Left colon (tissue), 2 donors: ENCODE data around the gene BAHD1. TPM values are rescaled to one million over a fixed set of nuclear protein-coding genes. Genes with fewer than 3 reads are reported as not detected.

ENCODE experiments used
- ATAC-seq: fragments of 200-7000 bp; cut with Tn5 transposase; one replicate; pipeline ENCODE4 v1.9.1; 2020; ENCODE audit warnings: mild to moderate bottlenecking, moderate library complexity
- DNase-seq, 2 donors: peaks; one replicate each; pipeline ENCODE4 v3.0.0-alpha.2; 2020
- intact Hi-C, 2 donors: fragments of 100-400 bp; cut with DNase I in 1 of 2; cut with micrococcal nuclease in 1 of 2; formaldehyde crosslinking; loops; one replicate each; pipeline versions ENCODE4 v1.11.2 to v1.14.0; 2022; cut with DNase I, micrococcal nuclease
- total RNA-seq, 2 donors: library from RNA; stranded (reverse); fragmentation: NEBNext Ultra II Directional; extraction: Animal tissue kit (Norgen Biotek cat#: 25700); gene quantifications; one replicate each; pipeline ENCODE4 v1.2.1, GENCODE V29; 2021
- donor health status: DM: no; HTN: no; CAD: no.
- donor health status: DM: yes; HTN: yes; CAD: no.

BAHD1 gene
- total RNA-seq, 2 donors from 2014 or later, result 20.9 to 27.2 TPM

DNA sequence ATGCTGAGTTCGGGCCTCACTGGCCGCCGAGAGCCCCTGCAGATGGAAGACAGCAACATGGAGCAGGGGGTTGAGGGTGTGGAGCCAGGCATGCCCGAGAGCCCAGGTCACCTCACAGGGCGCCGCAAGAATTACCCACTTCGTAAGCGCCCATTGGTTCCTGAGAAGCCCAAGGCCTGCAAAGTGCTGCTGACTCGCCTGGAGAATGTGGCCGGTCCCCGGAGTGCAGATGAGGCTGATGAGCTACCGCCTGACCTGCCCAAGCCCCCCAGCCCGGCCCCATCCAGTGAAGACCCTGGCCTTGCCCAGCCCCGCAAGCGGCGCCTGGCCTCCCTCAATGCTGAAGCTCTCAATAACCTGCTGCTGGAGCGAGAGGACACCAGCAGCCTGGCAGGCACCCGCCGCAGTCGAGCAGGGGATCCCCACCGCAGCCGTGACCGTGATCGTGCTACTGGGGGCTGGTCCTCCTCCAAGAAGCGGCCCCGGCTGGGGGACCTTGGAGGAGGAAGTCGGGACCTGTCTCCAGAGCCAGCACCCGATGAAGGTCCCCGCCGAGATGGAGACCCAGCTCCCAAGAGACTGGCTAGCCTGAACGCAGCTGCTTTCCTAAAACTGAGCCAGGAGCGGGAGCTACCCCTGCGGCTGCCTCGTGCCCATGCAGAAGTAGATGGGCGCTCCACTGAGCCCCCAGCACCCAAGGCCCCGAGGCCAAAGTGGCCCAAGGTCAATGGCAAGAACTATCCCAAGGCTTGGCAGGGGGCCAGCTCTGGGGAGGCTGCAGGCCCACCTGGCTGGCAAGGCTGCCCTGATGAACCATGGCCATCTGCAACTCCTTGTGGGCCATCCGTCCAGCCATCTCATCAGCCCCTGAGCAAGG lies 18.0 kb downstream of the BAHD1 start:
- DNase-seq, result no peak
- no peak for ATAC-seq
- intact Hi-C loops, result no loop called here

DNA sequence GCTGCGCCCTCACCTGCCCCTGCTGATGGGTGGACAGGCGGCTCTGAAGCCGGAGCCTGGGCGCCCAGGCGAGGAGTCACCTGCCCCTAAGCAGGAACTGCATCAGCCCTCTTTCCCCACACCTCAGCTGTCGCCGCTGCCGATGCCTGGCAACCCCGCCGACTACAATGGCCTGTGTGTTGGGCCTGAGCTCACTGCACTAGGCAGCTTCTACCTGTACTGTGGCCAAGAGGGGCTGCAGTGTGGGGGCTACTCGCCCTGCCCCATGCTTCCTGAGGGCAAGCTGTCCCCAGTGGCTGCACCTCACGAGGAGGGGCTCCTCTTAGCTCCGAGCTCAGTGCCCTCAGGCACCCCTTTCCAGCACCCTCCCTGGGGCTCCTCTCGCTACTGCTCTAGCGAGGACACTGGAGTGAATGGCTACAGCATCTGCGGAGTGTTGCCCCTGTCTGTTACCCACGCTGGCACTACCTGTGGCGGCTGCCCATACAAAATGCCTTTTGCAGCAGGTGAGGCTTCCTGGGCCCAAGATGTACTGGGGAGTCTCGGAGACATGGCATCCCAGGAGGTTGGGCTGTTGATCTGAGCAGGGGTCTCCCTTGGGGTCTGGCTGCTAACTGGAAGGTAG lies 18.8 kb downstream of the BAHD1 start:
- ATAC-seq, result no peak
- intact Hi-C loops, result no loop called here
- no peak for DNase-seq

DNA sequence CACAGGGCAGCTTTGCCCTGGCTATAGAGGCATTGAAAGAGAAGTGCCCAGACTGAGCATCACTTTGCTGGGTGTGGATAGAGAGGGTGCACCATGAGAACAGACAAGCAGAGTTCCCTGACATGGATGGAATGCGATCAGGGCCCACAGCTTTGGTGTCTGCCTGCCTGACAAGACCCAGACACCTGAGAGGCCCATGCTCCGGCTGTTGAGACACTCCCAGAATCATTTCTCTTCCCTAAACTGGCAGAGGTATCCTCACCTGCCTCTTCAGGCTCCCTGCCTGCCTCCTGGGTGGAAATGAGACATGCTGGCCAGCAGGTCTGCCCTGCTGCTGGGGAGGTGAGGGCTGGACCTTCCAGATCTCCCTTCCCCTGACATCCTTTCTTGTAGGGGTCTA lies 19.7 kb downstream of the BAHD1 start:
- ATAC-seq, result no peak
- no peak for DNase-seq
- intact Hi-C loops, result no loop called here

DNA sequence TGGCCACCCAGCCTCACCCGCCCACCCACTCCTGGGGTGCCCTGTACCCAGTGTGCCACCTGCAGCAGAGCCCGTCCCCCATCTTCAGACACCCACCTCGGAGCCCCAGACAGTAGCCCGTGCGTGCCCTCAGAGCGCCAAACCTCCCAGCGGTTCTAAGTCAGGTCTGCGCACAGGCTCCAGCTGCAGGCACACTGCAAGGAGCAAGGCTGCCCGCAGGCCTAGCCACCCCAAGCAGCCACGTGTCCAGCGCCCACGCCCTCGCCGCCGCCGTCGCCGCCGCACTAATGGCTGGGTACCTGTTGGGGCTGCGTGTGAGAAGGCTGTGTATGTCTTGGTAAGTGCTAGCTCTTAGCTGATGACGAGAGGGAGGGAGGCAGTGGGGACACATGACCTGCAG lies 21.2 kb downstream of the BAHD1 start:
- ATAC-seq (no peak), DNase-seq (no peak)
- intact Hi-C loops, result no loop called here

DNA sequence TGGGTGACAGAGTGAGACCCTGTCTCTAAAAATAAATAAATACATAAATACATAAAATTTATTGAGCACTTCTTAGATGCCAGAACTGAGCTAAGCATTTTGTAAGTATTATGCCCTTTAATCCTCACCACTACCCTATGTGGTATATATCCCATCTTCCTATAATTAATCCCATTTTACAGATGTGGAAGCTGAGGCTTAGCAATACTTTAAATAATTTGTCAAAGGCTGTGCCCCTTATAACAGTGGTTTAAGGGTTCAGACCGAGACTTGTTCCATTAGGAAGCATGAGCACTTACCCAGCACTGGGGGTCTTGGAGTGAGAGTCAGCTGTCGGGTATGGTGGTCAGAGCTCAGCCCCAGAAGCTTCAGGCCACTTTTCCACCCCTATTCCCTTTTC lies 22.5 kb downstream of the BAHD1 start:
- DNase-seq (no peak), ATAC-seq (no peak)
- intact Hi-C loops, result no loop called here

DNA sequence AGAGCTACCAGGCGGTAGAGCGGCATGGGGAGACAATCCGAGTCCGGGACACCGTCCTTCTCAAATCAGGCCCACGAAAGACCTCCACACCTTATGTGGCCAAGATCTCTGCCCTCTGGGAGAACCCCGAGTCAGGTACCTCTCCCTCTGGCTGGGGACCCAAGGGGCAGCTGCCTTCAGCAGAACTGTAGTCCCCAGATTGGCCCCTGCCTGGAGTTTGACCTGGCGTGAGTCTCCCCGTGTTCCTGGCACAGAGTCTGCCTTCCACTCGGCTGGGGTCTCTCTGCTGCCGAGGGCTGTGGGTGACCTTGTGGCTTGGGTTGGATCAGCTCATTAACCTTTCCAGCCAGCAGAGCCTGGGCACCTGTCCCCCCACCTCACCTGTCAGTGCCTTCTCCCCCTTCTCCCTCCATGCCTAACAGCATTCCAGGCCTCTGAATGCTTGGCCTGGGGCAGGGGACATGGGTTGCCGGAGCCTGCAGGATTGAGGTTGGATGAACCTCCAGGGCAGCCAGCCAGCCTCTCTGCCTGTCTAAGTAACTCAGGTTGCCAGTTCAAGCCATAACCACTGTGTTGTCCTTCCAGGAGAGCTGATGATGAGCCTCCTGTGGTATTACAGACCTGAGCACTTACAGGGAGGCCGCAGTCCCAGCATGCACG lies 23.3 kb downstream of the BAHD1 start:
- ATAC-seq, result no peak
- intact Hi-C loops, result no loop called here
- no peak for DNase-seq

DNA sequence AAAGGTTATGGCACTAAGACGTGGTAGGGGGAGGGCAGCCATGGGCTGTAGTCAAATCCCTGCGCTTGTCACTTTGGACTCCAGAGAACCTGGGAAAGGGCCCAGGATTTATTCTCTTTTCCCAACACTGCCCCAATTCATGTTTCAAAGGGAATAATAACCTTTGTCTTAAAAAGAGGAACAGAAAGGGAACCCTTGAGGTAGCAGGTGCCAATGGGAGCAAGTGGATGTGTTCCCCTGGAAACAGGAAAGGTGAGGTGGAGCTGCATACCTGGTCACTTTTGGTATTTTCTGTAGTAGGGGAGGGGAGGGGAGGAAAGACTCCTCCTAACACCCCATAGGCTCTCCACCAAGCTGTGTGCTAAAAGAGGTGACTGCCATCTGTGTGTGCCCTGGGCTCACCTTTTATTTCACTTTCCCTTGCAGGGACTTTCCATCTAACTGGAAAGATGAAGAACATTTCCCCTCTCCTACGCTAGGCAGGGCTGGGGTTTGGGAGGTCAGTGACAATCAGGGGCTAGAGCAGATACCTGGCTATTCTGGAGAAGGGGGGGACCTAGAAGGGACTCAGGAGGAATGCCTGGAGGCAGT lies 23.9 kb downstream of the BAHD1 start:
- DNase-seq (no peak), ATAC-seq (no peak)
- intact Hi-C loops, result no loop called here

DNA sequence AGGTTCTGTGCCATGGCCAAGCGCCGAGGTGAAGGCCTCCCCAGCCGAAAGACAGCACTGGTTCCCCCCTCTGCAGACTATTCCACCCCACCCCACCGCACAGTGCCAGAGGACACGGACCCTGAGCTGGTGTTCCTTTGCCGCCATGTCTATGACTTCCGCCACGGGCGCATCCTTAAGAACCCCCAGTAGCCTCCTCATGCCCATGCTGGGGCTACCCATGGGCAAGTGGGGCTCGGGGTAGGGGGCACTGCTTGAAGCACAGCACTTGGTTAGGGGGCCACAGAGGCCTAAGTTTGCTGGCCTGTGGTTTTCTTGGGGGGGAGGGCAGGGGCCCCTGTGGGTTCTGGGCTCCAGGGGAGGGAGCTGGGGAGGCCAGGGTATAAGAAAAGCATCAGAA lies 25.2 kb downstream of the BAHD1 start:
- no peak for ATAC-seq
- intact Hi-C loops, result no loop called here
- DNase-seq, result no peak

DNA sequence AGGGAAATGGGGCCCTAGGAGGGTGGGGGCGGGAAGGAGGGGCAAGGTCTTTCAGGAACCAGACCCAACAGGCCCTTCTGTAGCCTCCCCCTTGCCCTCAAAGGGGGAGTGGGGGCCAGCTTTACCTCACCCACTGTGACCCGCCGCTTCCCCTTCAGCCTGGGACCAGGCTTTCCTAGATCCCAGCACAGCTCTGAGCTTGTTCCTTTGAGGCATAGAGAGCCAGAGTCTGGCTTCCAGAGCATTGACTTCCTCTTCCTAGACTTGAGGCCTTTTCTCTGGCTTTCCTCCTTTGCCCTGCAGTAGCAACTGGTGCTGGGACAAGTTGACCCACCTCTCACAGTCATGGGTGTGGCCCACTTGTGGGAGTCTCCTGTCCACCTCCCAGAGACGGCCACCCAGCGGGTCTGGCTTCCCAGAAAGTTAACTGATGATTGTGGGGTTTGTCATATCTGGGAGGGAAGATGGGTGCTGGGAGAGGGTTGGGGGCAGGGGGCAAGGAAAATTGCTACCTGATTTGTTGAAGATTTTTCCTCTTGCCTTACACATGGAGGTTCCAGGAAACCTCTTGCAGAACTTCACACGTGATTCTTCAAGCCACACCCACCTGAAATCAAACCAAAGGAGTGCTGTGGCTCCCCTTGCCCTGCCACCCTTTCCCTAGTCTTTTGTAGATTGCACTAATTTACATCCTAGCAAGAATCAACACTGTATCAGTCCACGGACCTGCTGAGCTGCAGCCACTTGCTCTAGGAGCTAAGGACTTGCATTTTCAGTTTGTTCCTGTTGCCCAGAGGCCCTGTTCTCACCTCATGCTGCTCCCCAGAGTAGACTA lies 25.9 kb downstream of the BAHD1 start:
- ATAC-seq, result peak; percentile 19
- DNase-seq, result no peak
- intact Hi-C loops, result no loop called here

DNA sequence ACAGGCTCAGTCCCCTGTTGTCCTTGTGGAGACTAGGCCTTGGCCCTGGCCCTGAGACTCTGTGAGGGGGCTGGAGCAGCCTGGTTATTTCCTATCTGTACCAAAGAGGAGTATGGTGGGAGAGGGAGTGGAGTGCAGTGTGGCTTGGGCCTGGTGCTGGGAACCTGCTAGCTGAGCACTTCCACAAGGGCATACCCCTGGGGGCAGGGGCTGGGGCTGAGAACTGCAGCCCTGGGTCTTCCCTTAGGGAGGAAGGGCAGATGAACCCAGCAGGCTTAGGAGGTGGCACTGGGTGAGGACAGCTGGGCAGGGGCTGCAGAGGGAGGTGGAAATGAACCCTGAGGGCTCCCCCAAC lies 26.5 kb downstream of the BAHD1 start:
- ATAC-seq (no peak), DNase-seq (no peak)
- intact Hi-C loops, result no loop called here

DNA sequence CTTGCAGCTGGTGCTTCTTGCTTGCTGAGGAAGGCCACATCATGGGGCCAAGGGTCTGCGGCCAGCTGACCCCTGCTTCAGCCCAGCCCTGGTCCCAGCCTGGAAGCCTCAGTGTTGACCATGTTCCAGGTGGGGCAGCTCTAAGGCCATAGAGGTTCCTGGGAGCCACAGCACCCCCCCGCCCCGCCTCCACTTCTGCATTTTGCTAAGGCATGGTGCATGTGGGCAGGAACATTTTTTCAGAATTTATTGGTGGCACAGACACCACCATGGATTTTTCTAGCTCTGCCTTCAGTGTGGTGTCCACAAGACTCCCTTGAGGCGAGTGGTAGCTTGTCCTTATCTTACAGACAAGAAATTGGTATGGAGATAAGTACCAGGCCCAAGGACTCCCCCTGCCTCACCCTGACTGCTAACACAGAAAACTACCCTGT lies 28.2 kb downstream of the BAHD1 start:
- intact Hi-C loops, result no loop called here
- no peak for DNase-seq
- ATAC-seq, result no peak

DNA sequence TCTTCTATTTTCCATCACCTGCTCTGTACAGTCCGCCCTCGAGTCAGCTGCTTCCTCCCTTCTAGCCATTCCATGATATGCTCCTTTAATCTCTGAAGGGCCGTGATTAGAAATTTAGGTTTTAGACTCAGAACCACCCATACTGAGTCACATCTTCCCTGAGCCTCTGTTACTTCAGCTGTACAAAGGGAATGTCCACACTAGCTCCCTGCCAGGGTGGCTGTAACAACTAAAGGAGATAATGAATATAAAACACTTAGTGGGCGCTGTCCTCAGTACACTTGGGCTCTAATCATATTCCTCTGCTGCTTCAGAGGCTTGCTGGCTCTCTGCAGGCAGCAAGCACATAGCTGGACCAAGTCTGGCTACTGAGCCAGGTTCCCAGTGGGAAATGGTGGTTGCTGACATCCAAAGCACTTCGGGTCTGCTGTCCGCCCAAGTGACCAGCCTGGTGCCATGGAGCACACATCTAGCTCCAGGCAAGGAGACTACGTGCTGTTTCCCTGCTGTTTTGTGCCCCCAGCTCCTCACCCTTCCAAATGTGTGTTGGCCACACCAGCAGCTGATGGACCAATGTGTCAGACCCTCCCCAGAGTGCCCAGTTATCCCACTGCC lies 29.1 kb downstream of the BAHD1 start:
- DNase-seq (no peak), ATAC-seq (no peak)
- intact Hi-C loops, result no loop called here

DNA sequence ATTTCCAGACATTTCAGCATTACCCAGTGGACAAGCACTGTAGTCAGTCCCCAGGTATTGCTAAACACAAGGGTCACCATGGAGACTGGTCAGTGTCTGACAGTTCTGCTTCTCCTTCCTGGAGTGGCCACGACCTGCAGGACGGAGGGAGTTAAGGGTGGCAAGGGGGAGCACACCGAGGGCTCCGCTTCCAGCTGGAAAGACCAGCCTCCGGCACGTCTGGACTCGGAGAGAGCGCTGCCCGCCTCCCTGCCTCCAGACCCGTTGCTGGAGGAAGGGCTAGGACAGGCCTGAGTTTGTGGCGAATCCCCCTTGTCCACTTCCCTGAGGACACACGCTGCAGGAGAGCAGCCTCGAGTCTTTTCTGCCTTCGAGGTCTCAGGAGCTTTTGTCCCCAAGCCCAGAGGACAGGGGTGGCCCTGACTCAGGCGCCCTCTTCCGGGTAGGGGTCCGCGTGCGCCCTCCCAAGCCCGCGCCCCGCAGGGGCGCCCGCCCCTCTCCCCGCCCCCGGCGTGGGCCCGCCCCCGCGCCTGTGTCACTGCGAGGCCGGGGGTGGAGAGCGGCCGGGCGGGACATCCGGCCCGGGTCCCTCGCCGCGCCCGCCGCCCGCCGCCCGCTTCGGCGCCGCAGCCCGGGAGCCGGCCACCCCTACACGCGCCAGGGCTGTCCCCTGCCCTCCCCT lies 29.8 kb downstream of the BAHD1 start, which contains the start of gene CHST14:
TSS of gene CHST14 (plus strand) at position 562 of the 682 bp plus-strand sequence. CDS start 230 bp downstream, outside the sequence.
- peak in 1 of 2 donors; percentile 69 for DNase-seq
- peak; percentile 84 for ATAC-seq
- intact Hi-C loops, result no loop called here

DNA sequence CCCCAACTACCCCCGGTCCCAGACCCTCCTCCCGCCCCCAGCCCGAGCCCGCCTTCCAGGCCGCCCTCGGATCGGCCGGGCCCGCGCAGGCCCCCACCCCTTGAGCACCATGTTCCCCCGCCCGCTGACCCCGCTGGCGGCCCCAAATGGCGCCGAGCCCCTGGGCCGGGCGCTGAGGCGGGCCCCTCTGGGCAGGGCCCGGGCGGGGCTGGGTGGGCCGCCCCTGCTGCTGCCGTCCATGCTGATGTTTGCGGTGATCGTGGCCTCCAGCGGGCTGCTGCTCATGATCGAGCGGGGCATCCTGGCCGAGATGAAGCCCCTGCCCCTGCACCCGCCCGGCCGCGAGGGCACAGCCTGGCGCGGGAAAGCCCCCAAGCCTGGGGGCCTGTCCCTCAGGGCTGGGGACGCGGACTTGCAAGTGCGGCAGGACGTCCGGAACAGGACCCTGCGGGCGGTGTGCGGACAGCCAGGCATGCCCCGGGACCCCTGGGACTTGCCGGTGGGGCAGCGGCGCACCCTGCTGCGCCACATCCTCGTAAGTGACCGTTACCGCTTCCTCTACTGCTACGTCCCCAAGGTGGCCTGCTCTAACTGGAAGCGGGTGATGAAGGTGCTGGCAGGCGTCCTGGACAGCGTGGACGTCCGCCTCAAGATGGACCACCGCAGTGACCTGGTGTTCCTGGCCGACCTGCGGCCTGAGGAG lies 30.5 kb downstream of the BAHD1 start:
- DNase-seq (peak in 1 of 2 donors; percentile 38), ATAC-seq (peak; percentile 42)
- intact Hi-C loops, result no loop called here

DNA sequence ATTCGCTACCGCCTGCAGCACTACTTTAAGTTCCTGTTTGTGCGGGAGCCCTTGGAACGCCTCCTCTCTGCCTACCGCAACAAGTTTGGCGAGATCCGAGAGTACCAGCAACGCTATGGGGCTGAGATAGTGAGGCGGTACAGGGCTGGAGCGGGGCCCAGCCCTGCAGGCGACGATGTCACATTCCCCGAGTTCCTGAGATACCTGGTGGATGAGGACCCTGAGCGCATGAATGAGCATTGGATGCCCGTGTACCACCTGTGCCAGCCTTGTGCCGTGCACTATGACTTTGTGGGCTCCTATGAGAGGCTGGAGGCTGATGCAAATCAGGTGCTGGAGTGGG lies 31.0 kb downstream of the BAHD1 start:
- ATAC-seq, result peak; percentile 17
- intact Hi-C loops, result no loop called here
- no peak for DNase-seq

DNA sequence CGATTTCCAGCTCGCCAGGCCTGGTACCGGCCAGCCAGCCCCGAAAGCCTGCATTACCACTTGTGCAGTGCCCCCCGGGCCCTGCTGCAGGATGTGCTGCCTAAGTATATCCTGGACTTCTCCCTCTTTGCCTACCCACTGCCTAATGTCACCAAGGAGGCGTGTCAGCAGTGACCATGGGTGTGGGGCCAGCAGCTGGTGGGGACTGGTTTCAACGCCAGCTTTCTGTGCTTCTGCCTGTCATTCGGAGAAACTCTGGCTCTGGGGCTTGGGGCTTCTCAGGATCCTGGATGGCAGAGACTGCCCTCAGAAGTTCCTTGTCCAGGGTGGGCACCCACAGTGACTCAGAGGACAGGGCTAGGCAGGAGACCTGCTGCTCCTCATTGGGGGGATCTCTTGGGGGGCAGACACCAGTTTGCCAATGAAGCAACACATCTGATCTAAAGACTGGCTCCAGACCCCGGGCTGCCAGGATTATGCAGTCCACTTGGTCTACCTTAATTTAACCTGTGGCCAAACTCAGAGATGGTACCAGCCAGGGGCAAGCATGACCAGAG lies 31.5 kb downstream of the BAHD1 start:
- DNase-seq (no peak), ATAC-seq (no peak)
- intact Hi-C loops, result no loop called here

DNA sequence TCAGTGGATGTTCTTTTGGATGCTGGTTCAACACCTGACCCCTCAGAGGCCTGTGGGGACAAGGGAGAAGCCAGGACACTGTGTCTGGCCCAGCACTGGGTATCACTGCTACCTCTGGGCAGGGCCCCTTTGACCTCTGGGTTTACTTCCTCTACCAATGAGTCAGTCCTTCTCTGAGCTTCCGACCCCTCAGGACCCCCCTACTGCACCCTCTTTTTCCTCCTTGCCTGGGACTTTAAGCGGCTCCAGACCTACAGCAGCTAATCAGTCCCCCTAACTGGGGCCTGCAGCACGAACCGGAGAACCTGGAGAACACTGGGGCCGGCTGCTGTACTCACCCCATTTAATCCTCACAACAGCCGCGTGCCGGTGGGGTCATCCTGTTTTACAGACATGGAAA lies 33.8 kb downstream of the BAHD1 start:
- intact Hi-C loops, result no loop called here
- ATAC-seq, result no peak
- DNase-seq, result no peak
